H9 (cell line): ENCODE measurements around the gene SPSB4. TPM values are rescaled to one million over a fixed set of nuclear protein-coding genes. Genes with fewer than 3 reads are reported as not detected.

ENCODE experiments used
- DNase-seq: peaks from one replicate; pipeline ENCODE4 v3.0.0-alpha.2; 2017
- H2AFZ ChIP-seq: one replicate; pipeline ENCODE4 v1.6.1; 2013; ENCODE audit warnings: mild to moderate bottlenecking, low read length, control low read depth, moderate library complexity
- H2AK5ac ChIP-seq: 2 replicates; pipeline ENCODE4 v1.6.1; 2013; ENCODE audit warnings: low read length, control low read depth, mixed read lengths; ENCODE audit not compliant: insufficient read length
- H2BK120ac ChIP-seq: one replicate; pipeline ENCODE4 v1.6.1; 2013; ENCODE audit warnings: low read depth, mild to moderate bottlenecking, low read length, control low read depth, inconsistent platforms; ENCODE audit not compliant: poor library complexity, severe bottlenecking
- H2BK12ac ChIP-seq: 2 replicates; pipeline ENCODE4 v1.6.1; 2013; ENCODE audit warnings: low read length, control low read depth, mixed read lengths, low read depth; ENCODE audit not compliant: insufficient read length
- H2BK15ac ChIP-seq: 2 replicates; pipeline ENCODE4 v1.6.1; 2013; ENCODE audit warnings: low read depth, low read length, control low read depth
- H2BK20ac ChIP-seq: one replicate; pipeline ENCODE4 v1.6.1; 2013; ENCODE audit warnings: low read depth, mild to moderate bottlenecking, low read length, control low read depth, inconsistent platforms; ENCODE audit not compliant: poor library complexity, severe bottlenecking
- H2BK5ac ChIP-seq: 2 replicates; pipeline ENCODE4 v1.6.1; 2013; ENCODE audit warnings: low read length, control low read depth, mixed read lengths; ENCODE audit not compliant: insufficient read length
- H3K14ac ChIP-seq: 2 replicates; pipeline ENCODE4 v1.6.1; 2013; ENCODE audit warnings: low read length, control low read depth; ENCODE audit not compliant: insufficient read depth
- H3K18ac ChIP-seq: 2 replicates; pipeline ENCODE4 v1.6.1; 2013; ENCODE audit warnings: low read depth, mild to moderate bottlenecking, mixed read lengths, low read length, control low read depth; ENCODE audit not compliant: insufficient read length
- H3K23ac ChIP-seq: 2 replicates; pipeline ENCODE4 v1.6.1; 2013; ENCODE audit warnings: low read length, control low read depth, mixed read lengths, low read depth; ENCODE audit not compliant: insufficient read length
- H3K23me2 ChIP-seq: 2 replicates; pipeline ENCODE4 v1.6.1; 2013; ENCODE audit warnings: low read depth, mild to moderate bottlenecking, mixed read lengths, low read length, control low read depth; ENCODE audit not compliant: insufficient read length, poor library complexity, severe bottlenecking
- H3K27ac ChIP-seq: 2 replicates; pipeline ENCODE4 v1.5.1; 2013; ENCODE audit warnings: low read length, control low read depth, mixed read lengths, low read depth; ENCODE audit not compliant: insufficient read length
- H3K27me3 ChIP-seq: 2 replicates; pipeline ENCODE4 v1.6.1; 2013; ENCODE audit warnings: low read length, control low read depth, inconsistent platforms; ENCODE audit not compliant: insufficient read depth
- H3K4ac ChIP-seq: 2 replicates; pipeline ENCODE4 v1.6.1; 2013; ENCODE audit warnings: low read depth, mild to moderate bottlenecking, control low read depth, inconsistent platforms, low read length, moderate library complexity
- H3K4me1 ChIP-seq: 2 replicates; pipeline ENCODE4 v1.6.1; 2013; ENCODE audit warnings: low read length, control low read depth, inconsistent platforms; ENCODE audit not compliant: insufficient read depth
- H3K4me2 ChIP-seq: 2 replicates; pipeline ENCODE4 v1.6.1; 2013; ENCODE audit warnings: low read length, control low read depth, mixed read lengths; ENCODE audit not compliant: insufficient read length, insufficient read depth
- H3K56ac ChIP-seq: 2 replicates; pipeline ENCODE4 v1.6.1; 2013; ENCODE audit warnings: low read depth, mild to moderate bottlenecking, mixed read lengths, low read length, control low read depth; ENCODE audit not compliant: insufficient read length
- H3K79me1 ChIP-seq: 2 replicates; pipeline ENCODE4 v1.6.1; 2013; ENCODE audit warnings: low read depth, mild to moderate bottlenecking, moderate library complexity, low read length, control low read depth, inconsistent platforms; ENCODE audit not compliant: insufficient read depth, poor library complexity, severe bottlenecking
- H3K79me2 ChIP-seq: 2 replicates; pipeline ENCODE4 v1.6.1; 2013; ENCODE audit warnings: low read length, control low read depth, inconsistent platforms; ENCODE audit not compliant: insufficient read depth
- H3K9ac ChIP-seq: 2 replicates; pipeline ENCODE4 v1.6.1; 2013; ENCODE audit warnings: low read length, control low read depth, mixed read lengths; ENCODE audit not compliant: insufficient read length; ENCODE audit errors: extremely low read depth
- H3K9me3 ChIP-seq: one replicate; pipeline ENCODE4 v1.6.1; 2013; ENCODE audit warnings: low read depth, low read length, inconsistent platforms; ENCODE audit not compliant: control insufficient read depth
- H3T11ph ChIP-seq: one replicate; pipeline ENCODE4 v1.6.1; 2013; ENCODE audit warnings: mild to moderate bottlenecking, low read length, control low read depth, inconsistent platforms
- H4K20me1 ChIP-seq: one replicate; pipeline ENCODE4 v1.6.1; 2013; ENCODE audit not compliant: control insufficient read depth, insufficient read length, insufficient read depth
- H4K5ac ChIP-seq: 2 replicates; pipeline ENCODE4 v1.6.1; 2013; ENCODE audit warnings: low read depth, mild to moderate bottlenecking, mixed read lengths, low read length, control low read depth; ENCODE audit not compliant: insufficient read length
- H4K8ac ChIP-seq: replicated peaks from 2 replicates; pipeline ENCODE4 v1.6.1; 2013; ENCODE audit warnings: low read length, control low read depth, mixed read lengths, low read depth; ENCODE audit not compliant: insufficient read length
- H4K91ac ChIP-seq: 2 replicates; pipeline ENCODE4 v1.6.1; 2013; ENCODE audit warnings: low read depth, mild to moderate bottlenecking, moderate library complexity, mixed read lengths, low read length, control low read depth; ENCODE audit not compliant: insufficient read length
- H3K27ac Mint-ChIP-seq, 3 experiments: 2 replicates in 2 of 3; 3 replicates in 1 of 3; pipeline ENCODE4 v1.8.0; 2020 to 2021; ENCODE audit warnings: mixed read lengths in 3 of 3, mild to moderate bottlenecking in 1 of 3, moderate library complexity in 1 of 3
- H3K27me3 Mint-ChIP-seq: 2 replicates; pipeline ENCODE4 v1.8.0; 2021; ENCODE audit warnings: low read depth, mild to moderate bottlenecking, moderate library complexity, mixed read lengths
- H3K36me3 Mint-ChIP-seq, 3 experiments: 2 replicates in 2 of 3; 3 replicates in 1 of 3; pipeline ENCODE4 v1.8.0; 2020 to 2021; ENCODE audit warnings: low read depth in 3 of 3, mixed read lengths in 3 of 3; ENCODE audit not compliant: insufficient read depth in 1 of 3
- H3K4me1 Mint-ChIP-seq, 2 experiments: 2 replicates each; pipeline ENCODE4 v1.8.0; 2020; ENCODE audit warnings: mixed read lengths in 2 of 2
- H3K4me3 Mint-ChIP-seq, 2 experiments: 2 replicates in 1 of 2; 3 replicates in 1 of 2; pipeline ENCODE4 v1.8.0; 2020 to 2021; ENCODE audit warnings: mild to moderate bottlenecking in 2 of 2, mixed read lengths in 2 of 2, moderate library complexity in 1 of 2
- H3K9me3 Mint-ChIP-seq, 2 experiments: 2 replicates in 1 of 2; 3 replicates in 1 of 2; pipeline ENCODE4 v1.8.0; 2020; ENCODE audit warnings: mild to moderate bottlenecking in 2 of 2, mixed read lengths in 2 of 2, moderate library complexity in 1 of 2
- WGBS: extraction: QIAGEN DNeasy Blood & Tissue Kit; methylation state at CpG from one replicate; pipeline ENCODE4 v1.1.7; 2013; ENCODE audit warnings: missing lambda C conversion rate, low lambda C conversion rate, mixed read lengths; ENCODE audit not compliant: insufficient read length; ENCODE audit errors: extremely low coverage; 5-methylcytosine and 5-hydroxymethylcytosine counted together
- total RNA-seq: library from RNA; stranded (reverse); gene quantifications from 2 replicates; pipeline ENCODE4 v1.2.1, GENCODE V29; 2021
- TF ChIP-seq, protein P1 (sequence below): fragments of 200-600 bp; sonication (generic); conservative IDR thresholded peaks from 3 replicates; pipeline ENCODE4 v1.8.0; 2021; ENCODE audit warnings: antibody characterized with exemption, mild to moderate bottlenecking

Gene SPSB4
- total RNA-seq, 1 experiment from 2014 or later = 6.2 TPM

GRCh38 chr3:141057946-141058800 lies 7.0 kb downstream of the SPSB4 start:
- no peak overlapping the region for H3T11ph ChIP-seq
- no peak overlapping the region for H3K9ac ChIP-seq
- H3K79me2 ChIP-seq = peaks cover 2% of the 10 kb centered on the region; the same call in 1 of the 2 replicates
- H2BK12ac ChIP-seq = no peak overlapping the region
- no peaks in the 10 kb centered on the region for H3K27me3 ChIP-seq
- H3K4me2 ChIP-seq = no peak overlapping the region
- H3K4me1 ChIP-seq = no peaks in the 10 kb centered on the region
- no peak overlapping the region for H3K14ac ChIP-seq
- no peak overlapping the region for H2AFZ ChIP-seq
- H3K23me2 ChIP-seq = peaks cover 3% of the 10 kb centered on the region
- no peak overlapping the region for H2BK15ac ChIP-seq
- no peak overlapping the region for H2BK20ac ChIP-seq
- Mint-ChIP-seq H3K9me3 (peaks cover 3 to 4% of the 10 kb centered on the region in 2 experiments; a peak in 3 of 5 replicates), H3K4me3 (no peak overlapping the region), H3K36me3 (peaks cover 0 to 17% (median 5%) of the 10 kb centered on the region in 3 experiments; a peak in 5 of 7 replicates), H3K27ac (no peak overlapping the region), H3K27me3 (peaks cover 31% of the 10 kb centered on the region), H3K4me1 (peaks cover 10 to 11% of the 10 kb centered on the region in 2 experiments)
- H3K79me1 ChIP-seq = no peaks in the 10 kb centered on the region
- no peak overlapping the region for H3K27ac ChIP-seq
- TF ChIP-seq, protein P1, sequence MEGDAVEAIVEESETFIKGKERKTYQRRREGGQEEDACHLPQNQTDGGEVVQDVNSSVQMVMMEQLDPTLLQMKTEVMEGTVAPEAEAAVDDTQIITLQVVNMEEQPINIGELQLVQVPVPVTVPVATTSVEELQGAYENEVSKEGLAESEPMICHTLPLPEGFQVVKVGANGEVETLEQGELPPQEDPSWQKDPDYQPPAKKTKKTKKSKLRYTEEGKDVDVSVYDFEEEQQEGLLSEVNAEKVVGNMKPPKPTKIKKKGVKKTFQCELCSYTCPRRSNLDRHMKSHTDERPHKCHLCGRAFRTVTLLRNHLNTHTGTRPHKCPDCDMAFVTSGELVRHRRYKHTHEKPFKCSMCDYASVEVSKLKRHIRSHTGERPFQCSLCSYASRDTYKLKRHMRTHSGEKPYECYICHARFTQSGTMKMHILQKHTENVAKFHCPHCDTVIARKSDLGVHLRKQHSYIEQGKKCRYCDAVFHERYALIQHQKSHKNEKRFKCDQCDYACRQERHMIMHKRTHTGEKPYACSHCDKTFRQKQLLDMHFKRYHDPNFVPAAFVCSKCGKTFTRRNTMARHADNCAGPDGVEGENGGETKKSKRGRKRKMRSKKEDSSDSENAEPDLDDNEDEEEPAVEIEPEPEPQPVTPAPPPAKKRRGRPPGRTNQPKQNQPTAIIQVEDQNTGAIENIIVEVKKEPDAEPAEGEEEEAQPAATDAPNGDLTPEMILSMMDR = no peak
- no peak overlapping the region for H3K23ac ChIP-seq
- H3K9me3 ChIP-seq = no peaks in the 10 kb centered on the region
- no peaks in the 10 kb centered on the region for H4K20me1 ChIP-seq
- no peak for DNase-seq
- no peak overlapping the region for H4K8ac ChIP-seq
- no peak overlapping the region for H2AK5ac ChIP-seq
- no peak overlapping the region for H4K91ac ChIP-seq
- H2BK5ac ChIP-seq = no peak overlapping the region
- no peak overlapping the region for H2BK120ac ChIP-seq
- no peak overlapping the region for H3K18ac ChIP-seq
- H3K4ac ChIP-seq = no peak overlapping the region
- no CpG with 5 or more reads among the region's 8 CpGs for WGBS
- H3K56ac ChIP-seq = no peak overlapping the region
- no peak overlapping the region for H4K5ac ChIP-seq
